Esophagus squamous epithelium (tissue), 5 donors: ENCODE measurements around the gene EGFL7. TPM values are rescaled to one million over a fixed set of nuclear protein-coding genes. Genes with fewer than 3 reads are reported as not detected.

Experiments
- DNase-seq: peaks from one replicate; lab custom pipeline; 2025; lab: John Stamatoyannopoulos, UW
- H3K27ac ChIP-seq, 4 donors: fragments of 200-600 bp; sonication (generic); one replicate each; pipeline ENCODE4 v1.5.1; 2016 to 2019; ENCODE audit warnings: mild to moderate bottlenecking in 1 of 4
- H3K27me3 ChIP-seq, 4 donors: fragments of 200-600 bp; sonication (generic); 1 replicate in 3 of 4; 2 replicates in 1 of 4; pipeline versions ENCODE4 v1.5.1 to v1.6.0; 2017 to 2021; ENCODE audit warnings: antibody characterized with exemption in 1 of 4
- H3K36me3 ChIP-seq, 3 donors: fragments of 200-600 bp; sonication (generic); one replicate each; pipeline ENCODE4 v1.5.1; 2016 to 2019
- H3K4me1 ChIP-seq, 3 donors: fragments of 200-600 bp; sonication (generic); one replicate each; pipeline ENCODE4 v1.5.1; 2017 to 2019
- H3K4me3 ChIP-seq, 4 donors: fragments of 200-600 bp; sonication (generic); 1 replicate in 3 of 4; 2 replicates in 1 of 4; pipeline ENCODE4 v1.5.1; 2016 to 2019; ENCODE audit warnings: mild to moderate bottlenecking in 2 of 4, moderate library complexity in 1 of 4
- H3K9me3 ChIP-seq, 3 donors: fragments of 200-600 bp; sonication (generic); one replicate each; pipeline ENCODE4 v1.5.1; 2016 to 2019
- CTCF ChIP-seq, 6 experiments: fragments of 450-650 bp in 4 of 6; fragments of 200-600 bp in 2 of 6; sonication (generic) in 2 of 6; IDR thresholded peaks; one replicate each; pipeline ENCODE4 v1.5.1; 2016 to 2019; ENCODE audit warnings: antibody characterized with exemption in 6 of 6, mild to moderate bottlenecking in 4 of 6, moderate library complexity in 4 of 6
- POLR2A ChIP-seq, 4 donors: fragments of 450-650 bp; IDR thresholded peaks; one replicate each; pipeline ENCODE4 v1.6.1; 2017; ENCODE audit warnings: antibody characterized with exemption in 4 of 4, mild to moderate bottlenecking in 4 of 4, moderate library complexity in 3 of 4
- WGBS, 2 donors: methylation state at CpG; one replicate each; pipeline ENCODE4 v1.1.5; 2018; 5-methylcytosine and 5-hydroxymethylcytosine counted together
- intact Hi-C: fragments of 100-400 bp; cut with DNase I; formaldehyde crosslinking; loops from one replicate; pipeline ENCODE4 v1.15.0; 2022
- total RNA-seq, 4 donors: library from RNA; depleted of rRNA; stranded (reverse); fragments of >200 nt; gene quantifications; one replicate each; pipeline ENCODE4 v1.1.0, GENCODE V29; 2016
- donor health status: DM: yes; HTN: yes; CAD: no.

The EGFL7 gene
- total RNA-seq, 4 donors from 2014 or later, result 5.2 to 41.2 (median 21.2) TPM

GRCh38 chr9:136666372-136667213 is 3.9 kb downstream of the EGFL7 start:
- TF ChIP-seq POLR2A (IDR thresholded peaks at IDR 0.05), result no peak
- TF ChIP-seq CTCF (IDR thresholded peaks at IDR 0.05), result no peak
- H3K4me1 ChIP-seq, result peaks cover 7 to 32% (median 7%) of the 10 kb centered on the region in 3 donors
- H3K27me3 ChIP-seq, result peaks cover 0 to 94% (median 5%) of the 10 kb centered on the region in 4 donors
- no peak for DNase-seq
- H3K36me3 ChIP-seq, result peaks cover 0 to 8% (median 0%) of the 10 kb centered on the region in 3 donors
- peak overlapping the region; percentile 25 to 65 (median 48) for H3K4me3 ChIP-seq
- intact Hi-C loops, result no loop called here
- H3K27ac ChIP-seq, result peak overlapping the region in 3 of 4 donors; percentile 16 to 62 (median 58)
- WGBS, 2 donors, result 33 to 40% methylated on average over 10 of the region's 35 CpGs
- no peaks in the 10 kb centered on the region for H3K9me3 ChIP-seq

GRCh38 chr9:136667214-136667939 is 4.7 kb downstream of the EGFL7 start:
- no peak for DNase-seq
- Histone ChIP-seq H3K4me1 (peaks cover 7 to 40% (median 7%) of the 10 kb centered on the region in 3 donors), H3K9me3 (no peaks in the 10 kb centered on the region), H3K36me3 (peaks cover 0 to 16% (median 0%) of the 10 kb centered on the region in 3 donors), H3K27me3 (peaks cover 0 to 88% (median 5%) of the 10 kb centered on the region in 4 donors), H3K27ac (peak overlapping the region in 3 of 4 donors; percentile 11 to 62 (median 58)), H3K4me3 (peak overlapping the region; percentile 25 to 65 (median 48))
- intact Hi-C loops, result no loop called here
- WGBS, 2 donors, result 85% methylated on average over 4 of the region's 21 CpGs; no CpG with 5 or more reads in 1 of the 2 donors
- TF ChIP-seq CTCF (IDR thresholded peaks at IDR 0.05) (no peak), POLR2A (IDR thresholded peaks at IDR 0.05) (no peak)

GRCh38 chr9:136667940-136668760 is 5.4 kb downstream of the EGFL7 start:
- TF ChIP-seq POLR2A (IDR thresholded peaks at IDR 0.05) (no peak), CTCF (IDR thresholded peaks at IDR 0.05) (no peak)
- Histone ChIP-seq H3K4me1 (peaks cover 7 to 41% (median 7%) of the 10 kb centered on the region in 3 donors), H3K9me3 (no peaks in the 10 kb centered on the region), H3K27me3 (peaks cover 0 to 80% (median 5%) of the 10 kb centered on the region in 4 donors), H3K4me3 (peak overlapping the region; percentile 25 to 65 (median 48)), H3K27ac (peak overlapping the region in 3 of 4 donors; percentile 30 to 62 (median 58)), H3K36me3 (peaks cover 0 to 23% (median 0%) of the 10 kb centered on the region in 3 donors)
- 27 to 30% methylated on average over 6 to 8 of the region's 40 CpGs for WGBS, 2 donors
- intact Hi-C loops, result no loop called here
- DNase-seq, result no peak

DNA sequence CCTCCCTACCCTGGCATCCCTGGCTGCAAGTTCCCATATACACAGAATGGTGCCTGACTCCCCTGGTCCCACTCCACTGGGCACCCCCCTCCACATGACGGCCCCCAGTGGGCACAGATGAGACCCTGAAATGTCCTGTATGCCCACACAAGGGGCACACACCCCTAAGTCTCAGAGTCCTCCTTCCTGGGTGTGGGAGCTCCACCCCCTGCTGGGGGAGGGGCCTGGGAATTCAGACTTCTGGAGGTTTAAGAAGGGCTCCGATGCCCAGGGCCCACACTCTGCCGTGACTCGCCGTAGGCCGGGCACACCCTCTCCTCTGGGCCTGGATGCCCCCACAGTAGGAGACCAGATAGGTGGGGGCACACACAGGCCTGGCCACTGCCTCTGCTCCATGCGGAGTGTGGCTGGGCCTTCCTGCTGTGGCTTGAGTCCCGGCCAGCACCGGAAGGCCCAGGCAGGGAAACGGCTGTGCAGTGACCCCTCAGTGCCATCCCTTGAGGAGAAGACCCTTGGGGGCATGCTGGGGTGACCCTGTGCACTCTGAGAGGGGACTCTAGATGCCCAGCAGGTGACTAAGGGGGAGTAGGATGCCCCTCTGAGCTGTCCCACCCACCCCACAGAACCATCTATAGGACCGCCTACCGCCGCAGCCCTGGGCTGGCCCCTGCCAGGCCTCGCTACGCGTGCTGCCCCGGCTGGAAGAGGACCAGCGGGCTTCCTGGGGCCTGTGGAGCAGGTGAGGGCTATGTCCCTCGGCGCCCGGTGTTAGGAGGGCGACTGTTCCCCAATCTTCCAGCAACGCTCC is 6.5 kb downstream of the EGFL7 start:
- Histone ChIP-seq H3K27me3 (peaks cover 0 to 70% (median 5%) of the 10 kb centered on the region in 4 donors), H3K36me3 (peaks cover 0 to 34% (median 0%) of the 10 kb centered on the region in 3 donors), H3K9me3 (no peaks in the 10 kb centered on the region), H3K27ac (peak overlapping the region in 3 of 4 donors; percentile 30 to 62 (median 58)), H3K4me1 (peaks cover 7 to 41% (median 7%) of the 10 kb centered on the region in 3 donors), H3K4me3 (peak overlapping the region in 3 of 4 donors; percentile 43 to 65 (median 54))
- no peak for DNase-seq
- TF ChIP-seq POLR2A (IDR thresholded peaks at IDR 0.05) (no peak), CTCF (IDR thresholded peaks at IDR 0.05) (no peak)
- intact Hi-C loops, result no loop called here
- 62% methylated on average over 9 of the region's 23 CpGs; no CpG with 5 or more reads in 1 of the 2 donors for WGBS, 2 donors
